Upper lobe of left lung (tissue), 6 donors: ENCODE results near the gene KDM4D. TPM values are rescaled to one million over a fixed set of nuclear protein-coding genes. Genes with fewer than 3 reads are reported as not detected.

Experiments
- ATAC-seq, 2 donors: fragments of 200-7000 bp; cut with Tn5 transposase; one replicate each; pipeline ENCODE4 v1.9.1; 2022; ENCODE audit warnings: mild to moderate bottlenecking in 2 of 2, moderate library complexity in 2 of 2; ENCODE audit not compliant: low FRiP score in 2 of 2
- DNase-seq, 2 donors: peaks; one replicate each; pipeline ENCODE4 v3.0.0-alpha.2; 2019 to 2020
- H3K27ac ChIP-seq, 4 donors: fragments of 200-600 bp; sonication (generic); one replicate each; pipeline ENCODE4 v1.5.1; 2016 to 2019
- H3K27me3 ChIP-seq, 4 donors: fragments of 200-600 bp; sonication (generic); one replicate each; pipeline ENCODE4 v1.5.1; 2017 to 2019
- H3K36me3 ChIP-seq, 4 donors: fragments of 200-600 bp; sonication (generic); one replicate each; pipeline ENCODE4 v1.5.1; 2016 to 2019
- H3K4me1 ChIP-seq, 4 donors: fragments of 200-600 bp; sonication (generic); one replicate each; pipeline ENCODE4 v1.5.1; 2018 to 2019
- H3K4me3 ChIP-seq, 4 donors: fragments of 200-600 bp; sonication (generic); one replicate each; pipeline ENCODE4 v1.5.1; 2017 to 2019; ENCODE audit warnings: mild to moderate bottlenecking in 2 of 4, moderate library complexity in 1 of 4
- H3K9me3 ChIP-seq, 4 donors: fragments of 200-600 bp; sonication (generic); one replicate each; pipeline ENCODE4 v1.5.1; 2018 to 2019
- EP300 ChIP-seq, 4 donors: sonication (generic); formaldehyde crosslinking; IDR thresholded peaks; one replicate each; pipeline ENCODE4 v1.5.1; 2017; ENCODE audit warnings: antibody characterized with exemption in 4 of 4, control low read depth in 2 of 4
- POLR2A ChIP-seq, 4 donors: fragments of 450-650 bp; IDR thresholded peaks; one replicate each; pipeline ENCODE4 v1.5.1; 2016 to 2017; ENCODE audit warnings: antibody characterized with exemption in 4 of 4, mild to moderate bottlenecking in 2 of 4
- POLR2AphosphoS5 ChIP-seq, 2 donors: sonication (generic); formaldehyde crosslinking; IDR thresholded peaks; one replicate each; pipeline ENCODE4 v1.5.1; 2017; ENCODE audit warnings: antibody characterized with exemption in 2 of 2
- WGBS, 2 donors: methylation state at CpG; one replicate each; pipeline ENCODE4 v1.1.5; 2017 to 2018; 5-methylcytosine and 5-hydroxymethylcytosine counted together
- total RNA-seq, 6 donors: library from RNA; depleted of rRNA in 4 of 6; stranded (reverse); fragments of >200 nt in 4 of 6; gene quantifications; one replicate each; pipeline versions ENCODE4 v1.1.0 to v1.2.1, GENCODE V29; 2016 to 2021
- TF ChIP-seq, protein P1 (sequence below), 6 experiments: fragments of 450-650 bp in 4 of 6; fragments of 200-600 bp in 2 of 6; sonication (generic) in 2 of 6; IDR thresholded peaks; one replicate each; pipeline ENCODE4 v1.5.1; 2016 to 2019; ENCODE audit warnings: antibody characterized with exemption in 6 of 6
- donor health status: DM: no; HTN: no; CAD: no; lungs with moderate emphysema.
- donor health status: DM: no; HTN: yes; CAD: no; lungs with severe emphysema.

KDM4D gene
- total RNA-seq, 6 donors from 2014 or later: 0.20 to 0.74 (median 0.59) TPM; not detected in 2

DNA sequence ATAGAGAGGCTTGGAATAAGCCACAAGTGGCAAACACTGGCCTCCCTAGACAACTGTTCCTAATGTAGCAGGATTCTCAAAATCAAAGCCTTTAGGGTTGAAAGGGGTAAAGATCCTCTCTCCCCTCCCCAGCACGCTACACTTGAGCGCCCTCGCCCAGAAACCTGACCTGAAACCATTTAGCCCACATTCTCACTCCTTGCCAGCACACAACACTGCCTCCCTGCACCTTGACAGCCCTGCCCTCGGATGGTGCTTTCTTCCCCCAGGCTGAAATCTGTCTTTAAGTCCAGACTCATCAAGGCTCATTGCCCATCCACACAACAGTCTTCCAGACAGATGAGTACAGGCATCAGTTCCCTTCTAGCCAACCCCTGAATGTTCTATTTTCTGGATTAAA, 26.7 kb upstream of the KDM4D start:
- TF ChIP-seq POLR2AphosphoS5 (IDR thresholded peaks at IDR 0.05) (no peak), EP300 (IDR thresholded peaks at IDR 0.05) (no peak), POLR2A (IDR thresholded peaks at IDR 0.05) (no peak)
- TF ChIP-seq, protein P1, sequence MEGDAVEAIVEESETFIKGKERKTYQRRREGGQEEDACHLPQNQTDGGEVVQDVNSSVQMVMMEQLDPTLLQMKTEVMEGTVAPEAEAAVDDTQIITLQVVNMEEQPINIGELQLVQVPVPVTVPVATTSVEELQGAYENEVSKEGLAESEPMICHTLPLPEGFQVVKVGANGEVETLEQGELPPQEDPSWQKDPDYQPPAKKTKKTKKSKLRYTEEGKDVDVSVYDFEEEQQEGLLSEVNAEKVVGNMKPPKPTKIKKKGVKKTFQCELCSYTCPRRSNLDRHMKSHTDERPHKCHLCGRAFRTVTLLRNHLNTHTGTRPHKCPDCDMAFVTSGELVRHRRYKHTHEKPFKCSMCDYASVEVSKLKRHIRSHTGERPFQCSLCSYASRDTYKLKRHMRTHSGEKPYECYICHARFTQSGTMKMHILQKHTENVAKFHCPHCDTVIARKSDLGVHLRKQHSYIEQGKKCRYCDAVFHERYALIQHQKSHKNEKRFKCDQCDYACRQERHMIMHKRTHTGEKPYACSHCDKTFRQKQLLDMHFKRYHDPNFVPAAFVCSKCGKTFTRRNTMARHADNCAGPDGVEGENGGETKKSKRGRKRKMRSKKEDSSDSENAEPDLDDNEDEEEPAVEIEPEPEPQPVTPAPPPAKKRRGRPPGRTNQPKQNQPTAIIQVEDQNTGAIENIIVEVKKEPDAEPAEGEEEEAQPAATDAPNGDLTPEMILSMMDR (IDR thresholded peaks at IDR 0.05): no peak
- H3K27ac ChIP-seq: no peak overlapping the region
- H3K36me3 ChIP-seq: no peaks in the 10 kb centered on the region
- ATAC-seq: no peak
- no peak for DNase-seq
- H3K4me3 ChIP-seq: no peak overlapping the region
- no peaks in the 10 kb centered on the region for H3K4me1 ChIP-seq
- no peaks in the 10 kb centered on the region for H3K9me3 ChIP-seq
- WGBS, 2 donors: 85 to 96% methylated on average over 4 of the region's 4 CpGs
- no peaks in the 10 kb centered on the region for H3K27me3 ChIP-seq

DNA sequence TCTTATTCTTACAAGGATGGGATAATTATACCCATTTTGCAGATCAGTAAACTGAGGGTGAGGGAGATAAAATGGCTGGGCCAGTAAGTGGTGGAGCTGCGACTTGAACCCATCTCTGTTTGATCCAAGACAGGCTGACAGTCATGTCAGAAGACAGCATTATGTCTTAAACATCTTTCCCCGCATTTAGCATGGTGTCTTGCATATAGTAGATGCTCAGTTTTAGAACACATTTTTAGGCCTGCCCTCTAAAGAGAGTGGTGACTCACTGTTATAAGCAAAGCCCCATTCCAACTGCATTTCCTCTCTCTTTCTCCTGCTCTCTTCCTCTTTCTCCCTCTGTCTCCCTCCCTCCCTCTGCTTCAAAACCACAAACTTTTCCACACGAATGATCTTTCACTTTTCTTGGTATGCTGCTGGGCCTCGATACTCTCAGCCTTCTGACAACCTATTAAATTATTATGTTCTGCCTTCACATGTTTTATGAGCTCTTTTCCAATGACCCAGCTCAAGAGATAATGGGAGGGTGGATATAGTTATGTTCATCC, 25.4 kb upstream of the KDM4D start:
- TF ChIP-seq, protein P1 (IDR thresholded peaks at IDR 0.05): no peak
- TF ChIP-seq EP300 (IDR thresholded peaks at IDR 0.05) (no peak), POLR2AphosphoS5 (IDR thresholded peaks at IDR 0.05) (no peak), POLR2A (IDR thresholded peaks at IDR 0.05) (no peak)
- DNase-seq: no peak
- no peak overlapping the region for H3K27ac ChIP-seq
- no peaks in the 10 kb centered on the region for H3K4me1 ChIP-seq
- H3K36me3 ChIP-seq: no peaks in the 10 kb centered on the region
- whole genome bisulfite sequencing, 2 donors: 60 to 66% methylated on average over 4 of the region's 4 CpGs
- no peaks in the 10 kb centered on the region for H3K9me3 ChIP-seq
- peak in 1 of 2 donors; percentile 56 for ATAC-seq
- H3K27me3 ChIP-seq: no peaks in the 10 kb centered on the region
- H3K4me3 ChIP-seq: no peak overlapping the region

DNA sequence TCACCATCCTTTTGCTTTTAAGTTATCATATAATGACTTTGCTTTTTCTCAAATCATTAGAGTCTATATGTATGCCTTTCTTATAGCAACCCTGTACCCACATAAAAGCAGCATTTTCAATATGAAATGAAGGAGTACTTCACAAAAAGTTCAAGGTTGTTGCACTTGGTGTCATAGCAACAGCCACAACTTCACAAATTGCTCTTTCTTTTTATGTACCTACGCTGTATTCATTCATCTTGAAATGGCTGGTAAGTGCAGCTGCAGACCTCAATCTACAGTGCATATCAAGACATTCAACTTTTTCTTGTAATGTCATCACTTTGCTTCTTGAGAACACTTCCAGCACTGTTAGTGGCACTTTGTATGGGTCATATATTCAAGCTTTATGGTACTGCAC, 18.8 kb upstream of the KDM4D start:
- DNase-seq: no peak
- no peaks in the 10 kb centered on the region for H3K27me3 ChIP-seq
- WGBS, 2 donors: 28 to 79% methylated on average over 1 of the region's 1 CpG

DNA sequence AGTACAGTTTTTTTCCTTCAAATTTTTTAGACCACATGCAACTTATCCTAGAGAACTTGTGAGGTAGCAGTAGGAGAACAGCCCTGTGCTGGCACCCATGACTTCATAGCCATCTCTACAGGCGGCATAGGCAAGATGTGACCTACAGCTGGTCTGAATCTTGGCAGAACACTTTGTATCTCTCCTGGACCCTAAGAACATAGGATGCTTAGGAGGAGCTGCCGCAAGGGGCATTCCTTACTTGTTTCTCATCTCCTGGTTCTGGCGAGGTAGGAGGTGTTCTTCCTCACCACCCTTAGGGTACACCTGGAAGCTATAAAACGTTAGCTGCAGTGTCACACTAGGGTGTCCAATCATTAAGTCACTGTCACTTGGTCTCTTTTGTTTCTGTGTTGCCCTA, 16.5 kb upstream of the KDM4D start:
- H3K36me3 ChIP-seq: peaks cover 4 to 31% (median 18%) of the 10 kb centered on the region in 4 donors
- TF ChIP-seq POLR2AphosphoS5 (IDR thresholded peaks at IDR 0.05) (no peak), POLR2A (IDR thresholded peaks at IDR 0.05) (no peak), EP300 (IDR thresholded peaks at IDR 0.05) (no peak)
- TF ChIP-seq, protein P1 (IDR thresholded peaks at IDR 0.05): no peak
- no peaks in the 10 kb centered on the region for H3K9me3 ChIP-seq
- WGBS, 2 donors: 63 to 84% methylated on average over 3 to 4 of the region's 4 CpGs
- no peaks in the 10 kb centered on the region for H3K4me1 ChIP-seq
- DNase-seq (no peak), ATAC-seq (no peak)
- H3K27ac ChIP-seq: no peak overlapping the region
- no peaks in the 10 kb centered on the region for H3K27me3 ChIP-seq
- no peak overlapping the region for H3K4me3 ChIP-seq

More for the DNA sequence above, 18.8 kb upstream of the KDM4D start:
- TF ChIP-seq POLR2AphosphoS5 (IDR thresholded peaks at IDR 0.05): no peak
- TF ChIP-seq EP300 (IDR thresholded peaks at IDR 0.05): no peak
- no peak for TF ChIP-seq POLR2A (IDR thresholded peaks at IDR 0.05)
- TF ChIP-seq, protein P1 (IDR thresholded peaks at IDR 0.05): no peak
- peaks cover 0 to 9% (median 4%) of the 10 kb centered on the region in 4 donors for H3K36me3 ChIP-seq
- no peak overlapping the region for H3K4me3 ChIP-seq
- no peak for ATAC-seq
- H3K4me1 ChIP-seq: no peaks in the 10 kb centered on the region
- H3K27ac ChIP-seq: no peak overlapping the region
- no peaks in the 10 kb centered on the region for H3K9me3 ChIP-seq

DNA sequence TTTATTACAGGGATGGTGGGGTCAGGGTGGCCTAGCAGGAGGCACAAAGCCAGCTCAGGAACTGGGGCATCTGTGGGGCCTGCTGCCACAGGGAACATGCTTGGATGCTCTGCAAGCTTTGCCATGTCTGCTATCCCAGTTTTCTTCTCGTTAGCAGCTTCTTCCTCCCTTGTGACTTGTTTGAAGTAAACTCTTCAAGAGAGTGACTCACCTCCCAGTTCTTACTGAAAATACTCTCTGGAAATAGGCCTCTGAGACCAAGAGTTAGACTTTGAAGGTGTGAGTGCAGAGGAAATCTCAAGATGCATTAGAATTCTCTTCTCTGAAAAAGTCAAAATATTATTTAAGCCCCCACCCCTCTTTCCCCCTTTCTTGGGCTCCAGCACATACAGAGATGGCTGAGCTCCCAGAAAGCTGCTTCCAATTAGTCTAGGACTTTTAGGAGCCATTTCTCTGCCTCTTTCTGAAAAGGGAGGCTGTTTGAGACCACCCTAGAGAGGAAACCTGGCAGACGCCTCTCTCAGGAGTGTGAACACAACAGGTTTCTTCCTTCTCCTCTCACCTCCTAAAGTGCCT, 15.3 kb upstream of the KDM4D start:
- Histone ChIP-seq H3K4me1 (no peaks in the 10 kb centered on the region), H3K27me3 (no peaks in the 10 kb centered on the region), H3K9me3 (no peaks in the 10 kb centered on the region), H3K36me3 (peaks cover 10 to 43% (median 30%) of the 10 kb centered on the region in 4 donors), H3K4me3 (no peak overlapping the region), H3K27ac (peak overlapping the region in 1 of 4 donors; percentile 39)
- ATAC-seq (no peak), DNase-seq (no peak)
- no peak for TF ChIP-seq EP300 (IDR thresholded peaks at IDR 0.05)
- TF ChIP-seq, protein P1 (IDR thresholded peaks at IDR 0.05): no peak
- TF ChIP-seq POLR2AphosphoS5 (IDR thresholded peaks at IDR 0.05): no peak
- 46 to 56% methylated on average over 2 of the region's 2 CpGs for WGBS, 2 donors
